T-cell (primary cell): Measurements from ENCODE around the gene NSDHL. TPM values are rescaled to one million over a fixed set of nuclear protein-coding genes. Genes with fewer than 3 reads are reported as not detected.
A peak's percentile ranks its signal among the peaks of the same experiment; 100 is the strongest.
"Not testable (repeated sequence)": the region's sequence is repeated elsewhere in the genome, so short reads cannot be mapped to it uniquely, and the experiment has no call there.

Experiments
- ATAC-seq, 4 experiments: fragments of 200-7000 bp in 3 of 4; fragments of 150-1000 bp in 1 of 4; cut with Tn5 transposase; replicated peaks in 1 of 4; 1 replicate in 3 of 4; 2 replicates in 1 of 4; pipeline ENCODE4 v1.10.0; 2021; ENCODE audit warnings: moderate library complexity in 3 of 4, mild to moderate bottlenecking in 2 of 4, moderate number of reproducible peaks in 1 of 4
- CTCF ChIA-PET, 2 donors: fragments of 300-600 bp; sonication (Branson Sonifier 250); formaldehyde crosslinking; loops; one replicate each; lab custom pipeline; 2022; ENCODE audit warnings: antibody characterized with exemption in 2 of 2; lab: Charles Lee
- POLR2A ChIA-PET, 2 donors: fragments of 300-600 bp; sonication (Branson Sonifier 250); formaldehyde crosslinking; loops; one replicate each; lab custom pipeline; 2022; ENCODE audit warnings: antibody characterized with exemption in 2 of 2; lab: Charles Lee
- DNase-seq, 35 experiments: peaks; one replicate each; pipeline versions ENCODE4 v3.0.0 to v3.0.0-alpha.2; 2013 to 2023
- H3K27ac ChIP-seq: one replicate; pipeline ENCODE4 v1.5.1; 2013; ENCODE audit warnings: low read length
- H3K27me3 ChIP-seq, 2 experiments: replicated peaks in 1 of 2; 1 replicate in 1 of 2; 2 replicates in 1 of 2; pipeline versions ENCODE4 v1.6.1 to v1.7.0; 2013; ENCODE audit warnings: low read length in 1 of 2, mixed read lengths in 1 of 2; ENCODE audit not compliant: control insufficient read depth in 2 of 2, insufficient read depth in 2 of 2; ENCODE audit errors: extremely low read depth in 1 of 2
- H3K36me3 ChIP-seq, 2 donors: 1 replicate in 1 of 2; 2 replicates in 1 of 2; pipeline versions ENCODE4 v1.6.1 to v1.7.0; 2013; ENCODE audit warnings: low read length in 1 of 2; ENCODE audit not compliant: control insufficient read depth in 2 of 2, insufficient read depth in 1 of 2; ENCODE audit errors: extremely low read depth in 1 of 2
- H3K4me1 ChIP-seq, 2 experiments: 1 replicate in 1 of 2; 2 replicates in 1 of 2; pipeline versions ENCODE4 v1.6.1 to v1.7.0; 2013; ENCODE audit warnings: low read length in 2 of 2, mixed read lengths in 1 of 2; ENCODE audit not compliant: insufficient read depth in 2 of 2, control insufficient read depth in 1 of 2; ENCODE audit errors: extremely low read depth in 1 of 2
- H3K4me3 ChIP-seq, 2 donors: 1 replicate in 1 of 2; 2 replicates in 1 of 2; pipeline versions ENCODE4 v1.5.1 to v1.7.0; 2013; ENCODE audit warnings: mild to moderate bottlenecking in 2 of 2, low read length in 1 of 2, moderate library complexity in 1 of 2; ENCODE audit not compliant: control insufficient read depth in 1 of 2; ENCODE audit errors: extremely low read depth in 1 of 2
- H3K9me3 ChIP-seq: 2 replicates; pipeline ENCODE4 v1.7.0; 2013
- H3K27ac Mint-ChIP-seq, 2 donors: one replicate each; pipeline ENCODE4 v1.8.0; 2020 to 2021; ENCODE audit warnings: mild to moderate bottlenecking in 2 of 2, mixed read lengths in 2 of 2
- H3K27me3 Mint-ChIP-seq, 2 donors: one replicate each; pipeline ENCODE4 v1.8.0; 2021 to 2022; ENCODE audit warnings: mixed read lengths in 2 of 2
- H3K36me3 Mint-ChIP-seq: one replicate; pipeline ENCODE4 v1.8.0; 2021; ENCODE audit warnings: mixed read lengths
- H3K4me1 Mint-ChIP-seq, 3 donors: one replicate each; pipeline ENCODE4 v1.8.0; 2020 to 2022; ENCODE audit warnings: mixed read lengths in 3 of 3, mild to moderate bottlenecking in 1 of 3
- H3K4me3 Mint-ChIP-seq, 3 donors: one replicate each; pipeline ENCODE4 v1.8.0; 2020 to 2022; ENCODE audit warnings: mild to moderate bottlenecking in 3 of 3, mixed read lengths in 3 of 3, moderate library complexity in 3 of 3
- H3K9me3 Mint-ChIP-seq, 3 donors: one replicate each; pipeline ENCODE4 v1.8.0; 2020 to 2022; ENCODE audit warnings: mixed read lengths in 3 of 3
- WGBS: methylation state at CpG from one replicate; pipeline ENCODE4 v1.1.5; 2013; ENCODE audit warnings: missing lambda C conversion rate; ENCODE audit not compliant: insufficient coverage; 5-methylcytosine and 5-hydroxymethylcytosine counted together
- total RNA-seq, 35 experiments: library from RNA in 6 of 35; stranded (reverse) in 6 of 35; fragments of 120-200 nt in 1 of 35; gene quantifications; one replicate each; pipeline versions ENCODE4 v1.2.1 to v1.2.4 and lab custom pipeline; 2013 to 2026

The NSDHL gene
- total RNA-seq, 5 donors from 2014 or later (not counting 1 experiment from before 2014, with no cell fraction given), result 3.1 to 8.1 (median 7.1) TPM

DNA sequence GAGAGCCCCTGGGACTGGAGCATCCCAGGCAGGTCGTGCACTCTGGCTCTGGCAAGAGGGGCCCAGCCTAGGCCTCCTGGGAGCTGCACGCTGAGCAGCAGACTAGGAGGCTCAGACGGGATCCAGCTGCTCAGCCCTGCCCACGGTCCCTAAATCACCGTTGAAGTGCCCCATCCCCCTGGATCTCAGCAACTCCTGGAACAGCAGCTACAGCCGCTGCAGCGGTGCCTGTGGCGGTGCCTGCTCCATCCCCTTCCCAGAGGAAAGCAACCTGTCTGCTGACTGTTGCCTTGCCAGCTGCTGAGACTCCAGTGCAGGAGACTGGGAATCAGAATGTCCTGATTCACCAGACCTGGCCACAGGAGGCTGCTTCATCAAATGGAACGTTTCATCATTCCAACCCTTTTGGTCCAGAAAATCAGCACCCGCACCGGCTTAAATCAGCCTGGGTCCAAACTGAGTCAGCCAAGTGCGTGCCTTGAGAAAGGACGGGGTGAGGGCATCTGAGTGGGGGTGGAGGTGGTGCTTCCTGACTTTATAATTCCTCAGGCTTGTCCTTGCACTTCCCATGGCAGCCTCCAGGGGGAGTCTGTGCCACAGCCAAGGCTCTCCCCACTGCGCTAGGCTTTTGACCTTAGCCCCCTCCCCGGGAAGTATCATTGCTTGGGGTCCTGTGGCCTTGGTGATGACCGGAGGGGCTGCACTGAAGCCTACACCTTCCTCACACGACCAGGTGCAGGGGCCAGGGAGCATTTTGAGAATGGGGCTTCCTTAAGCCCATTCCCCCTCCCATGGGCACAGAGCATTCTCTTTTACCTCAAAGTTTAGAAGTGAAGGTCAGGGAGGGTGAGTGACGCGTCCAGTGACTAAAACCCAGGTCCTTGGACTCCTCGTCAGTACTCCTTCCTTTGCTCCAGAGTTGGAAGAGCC, 73.6 kb downstream of the NSDHL start:
- ChIA-PET CTCF (interaction anchor here in 1 of 2 donors (0.6 kb wide), 1 partner anchor 678 kb away, joined by 3 read pairs; no protein-coding TSS in a partner anchor), POLR2A (no interaction called here)
- WGBS, result 74% methylated on average over 9 of the region's 20 CpGs
- H3K36me3 ChIP-seq, result no peaks in the 10 kb centered on the region
- no peak overlapping the region for H3K4me3 Mint-ChIP-seq
- H3K9me3 ChIP-seq, result no peaks in the 10 kb centered on the region
- H3K36me3 Mint-ChIP-seq, result no peaks in the 10 kb centered on the region
- DNase-seq, result peak in 22 of 35 experiments; percentile 3 to 48 (median 16)
- H3K27me3 ChIP-seq, result peaks cover 0 to 27% of the 10 kb centered on the region in 2 experiments
- no peaks in the 10 kb centered on the region for H3K9me3 Mint-ChIP-seq
- H3K27me3 Mint-ChIP-seq, result peaks cover 13 to 15% of the 10 kb centered on the region in 2 donors
- peaks cover 0 to 7% of the 10 kb centered on the region in 2 experiments for H3K4me1 ChIP-seq
- H3K4me1 Mint-ChIP-seq, result no peaks in the 10 kb centered on the region
- H3K27ac ChIP-seq, result no peak overlapping the region
- H3K27ac Mint-ChIP-seq, result no peak overlapping the region
- H3K4me3 ChIP-seq, result no peak overlapping the region
- peak in 1 of 4 experiments; percentile 53 for ATAC-seq

DNA sequence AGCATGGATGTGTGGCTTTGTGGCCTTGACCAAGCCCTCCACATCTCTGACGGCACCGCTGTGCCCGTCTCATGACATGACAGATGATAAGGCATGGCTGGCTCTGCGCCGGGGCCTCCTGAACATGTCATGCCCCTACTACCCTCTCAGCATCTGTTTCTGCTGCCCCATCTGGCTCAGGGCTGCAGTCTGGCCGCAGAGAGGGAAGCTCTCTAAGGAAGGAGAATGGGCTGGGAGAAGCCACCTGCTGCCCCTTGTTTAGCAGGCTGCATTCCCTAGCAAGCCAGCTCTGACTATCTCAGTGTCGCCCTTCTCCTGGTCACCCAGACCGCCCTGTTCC, 74.2 kb downstream of the NSDHL start:
- Histone ChIP-seq H3K27ac (no peak overlapping the region), H3K9me3 (no peaks in the 10 kb centered on the region), H3K4me3 (no peak overlapping the region), H3K4me1 (peaks cover 0 to 7% of the 10 kb centered on the region in 2 experiments), H3K36me3 (no peaks in the 10 kb centered on the region), H3K27me3 (peaks cover 0 to 21% of the 10 kb centered on the region in 2 experiments)
- POLR2A ChIA-PET, result no interaction called here
- CTCF ChIA-PET, result no interaction called here
- no peak for ATAC-seq
- peaks cover 9 to 14% of the 10 kb centered on the region in 2 donors for H3K27me3 Mint-ChIP-seq
- no peak overlapping the region for H3K27ac Mint-ChIP-seq
- no peaks in the 10 kb centered on the region for H3K4me1 Mint-ChIP-seq
- H3K9me3 Mint-ChIP-seq, result no peaks in the 10 kb centered on the region
- H3K4me3 Mint-ChIP-seq, result no peak overlapping the region
- no CpG with 5 or more reads among the region's 8 CpGs for WGBS
- H3K36me3 Mint-ChIP-seq, result no peaks in the 10 kb centered on the region
- no peak for DNase-seq

DNA sequence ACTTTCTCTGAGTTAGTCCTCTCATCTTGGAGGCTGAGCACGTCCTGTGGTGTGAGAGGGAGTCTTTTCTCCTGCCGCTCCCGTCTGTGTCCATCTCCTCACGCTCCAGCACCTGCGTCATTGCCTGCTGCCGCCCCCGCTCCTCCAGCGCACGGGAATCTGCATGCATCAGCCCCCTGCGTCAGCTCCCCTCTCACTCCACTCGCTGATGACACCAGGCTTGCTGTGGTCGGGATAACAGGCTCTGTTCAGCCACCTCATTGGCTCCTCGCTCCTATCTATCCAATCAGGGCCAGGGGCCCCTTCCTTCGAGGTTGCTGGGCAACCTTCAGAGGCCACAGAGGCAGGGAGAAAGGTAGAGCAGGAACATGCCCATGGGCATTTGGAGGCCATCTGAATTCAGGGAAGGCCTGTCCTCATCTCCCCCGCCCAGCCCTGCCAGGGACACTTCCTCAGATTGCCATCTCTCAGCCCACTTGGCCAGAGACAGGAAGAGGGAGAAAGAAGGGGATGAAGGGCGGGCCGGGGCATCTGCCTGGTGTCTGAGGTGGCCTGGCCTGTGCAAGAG, 76.3 kb downstream of the NSDHL start:
- ChIA-PET CTCF (no interaction called here), POLR2A (no interaction called here)
- no peak overlapping the region for H3K27ac Mint-ChIP-seq
- no peaks in the 10 kb centered on the region for H3K36me3 ChIP-seq
- H3K4me1 Mint-ChIP-seq, result no peaks in the 10 kb centered on the region
- peaks cover 5 to 10% of the 10 kb centered on the region in 2 donors for H3K27me3 Mint-ChIP-seq
- peaks cover 0 to 18% of the 10 kb centered on the region in 2 experiments for H3K27me3 ChIP-seq
- no peaks in the 10 kb centered on the region for H3K9me3 Mint-ChIP-seq
- no peak overlapping the region for H3K4me3 ChIP-seq
- no peaks in the 10 kb centered on the region for H3K36me3 Mint-ChIP-seq
- DNase-seq (no peak), ATAC-seq (no peak)
- H3K27ac ChIP-seq, result no peak overlapping the region
- peaks cover 0 to 7% of the 10 kb centered on the region in 2 experiments for H3K4me1 ChIP-seq
- 28% methylated on average over 3 of the region's 17 CpGs for WGBS
- no peaks in the 10 kb centered on the region for H3K9me3 ChIP-seq
- H3K4me3 Mint-ChIP-seq, result no peak overlapping the region

- H3K4me1 Mint-ChIP-seq, result no peaks in the 10 kb centered on the region
- H3K4me3 Mint-ChIP-seq, result no peak overlapping the region
- no peaks in the 10 kb centered on the region for H3K36me3 Mint-ChIP-seq
- H3K36me3 ChIP-seq, result no peaks in the 10 kb centered on the region
- H3K4me1 ChIP-seq, result peaks cover 0 to 7% of the 10 kb centered on the region in 2 experiments
- H3K9me3 ChIP-seq, result no peaks in the 10 kb centered on the region
- ChIA-PET POLR2A (no interaction called here), CTCF (no interaction called here)
- ATAC-seq, result no peak
- 68% methylated on average over 8 of the region's 14 CpGs for WGBS
- peaks cover 3% of the 10 kb centered on the region in 2 donors for H3K27me3 Mint-ChIP-seq
- H3K27me3 ChIP-seq, result peaks cover 0 to 13% of the 10 kb centered on the region in 2 experiments
- DNase-seq, result no peak
- H3K27ac Mint-ChIP-seq, result no peak overlapping the region
- H3K4me3 ChIP-seq, result no peak overlapping the region
- no peak overlapping the region for H3K27ac ChIP-seq
- H3K9me3 Mint-ChIP-seq, result no peaks in the 10 kb centered on the region
Observed at GRCh38 chrX:152908486-152908885, 77.6 kb downstream of the NSDHL start.

GRCh38 chrX:152910018-152910417, 79.2 kb downstream of the NSDHL start:
- H3K9me3 ChIP-seq, POLR2A ChIA-PET, H3K27ac ChIP-seq, H3K36me3 ChIP-seq, H3K36me3 Mint-ChIP-seq, ATAC-seq, H3K4me3 ChIP-seq, H3K27me3 ChIP-seq, H3K27me3 Mint-ChIP-seq, H3K4me1 Mint-ChIP-seq, H3K9me3 Mint-ChIP-seq, H3K4me1 ChIP-seq, H3K4me3 Mint-ChIP-seq, H3K27ac Mint-ChIP-seq, DNase-seq, CTCF ChIA-PET: not testable (repeated sequence)
- no CpG with 5 or more reads among the region's 7 CpGs for WGBS

DNA sequence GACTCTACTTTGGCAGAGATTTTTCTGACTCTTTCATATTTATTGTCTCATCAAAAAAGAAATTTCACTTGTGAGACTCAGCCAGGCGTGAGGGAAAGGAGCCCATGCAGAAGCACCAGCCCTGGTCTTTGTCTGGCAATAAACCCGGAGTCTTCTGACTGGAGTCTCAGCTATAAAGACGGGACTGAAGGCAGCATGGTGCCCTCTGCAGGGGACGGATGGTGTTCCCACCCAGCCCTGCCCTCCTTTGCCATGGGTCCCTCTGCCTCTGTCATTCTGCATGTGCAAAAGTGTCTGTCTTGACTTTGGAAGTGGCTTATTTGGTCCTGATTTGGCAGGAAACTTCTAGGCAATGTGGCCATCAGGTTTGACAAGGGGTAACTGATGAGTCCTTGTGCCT, 81.2 kb downstream of the NSDHL start:
- peaks cover 2 to 6% of the 10 kb centered on the region in 2 donors for H3K27me3 Mint-ChIP-seq
- no peak overlapping the region for H3K27ac Mint-ChIP-seq
- H3K4me3 Mint-ChIP-seq, result no peak overlapping the region
- DNase-seq, result no peak
- 79% methylated on average over 4 of the region's 4 CpGs for WGBS
- H3K27me3 ChIP-seq, result no peaks in the 10 kb centered on the region
- H3K9me3 Mint-ChIP-seq, result no peaks in the 10 kb centered on the region
- CTCF ChIA-PET, result no interaction called here
- no peaks in the 10 kb centered on the region for H3K9me3 ChIP-seq
- no peak overlapping the region for H3K27ac ChIP-seq
- no peak overlapping the region for H3K4me3 ChIP-seq
- no peaks in the 10 kb centered on the region for H3K36me3 ChIP-seq
- H3K4me1 Mint-ChIP-seq, result no peaks in the 10 kb centered on the region
- no peaks in the 10 kb centered on the region for H3K36me3 Mint-ChIP-seq
- no peaks in the 10 kb centered on the region for H3K4me1 ChIP-seq
- POLR2A ChIA-PET, result no interaction called here
- no peak for ATAC-seq
